Measurements from ENCODE around the gene SURF1.
"Not testable (repeated sequence)": the region's sequence is repeated elsewhere in the genome, so short reads cannot be mapped to it uniquely, and the experiment has no call there.

DNA sequence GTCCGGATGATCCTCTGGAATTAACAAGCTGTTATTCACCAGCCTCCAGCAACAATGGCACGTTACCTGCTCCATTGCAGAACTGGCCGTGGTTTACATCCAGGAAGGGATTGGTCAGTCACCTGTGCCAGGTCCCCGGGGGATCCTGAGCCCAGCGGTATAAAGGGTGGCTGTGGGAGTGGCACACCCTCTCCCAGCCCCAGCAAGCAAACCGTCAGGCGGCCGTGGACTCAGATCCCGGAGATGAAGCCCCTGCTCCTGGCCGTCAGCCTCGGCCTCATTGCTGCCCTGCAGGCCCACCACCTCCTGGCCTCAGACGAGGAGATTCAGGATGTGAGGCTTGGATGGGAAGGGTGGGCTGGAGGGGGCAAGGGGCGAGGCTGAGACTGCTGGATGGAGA is 38.7 kb downstream of the SURF1 start:
- TF ChIP-seq CTCF (IDR thresholded peaks at IDR 0.05; ENCODE audit: insufficient read depth, low read length, poor library complexity, severe bottlenecking); EZH2phosphoT487 (conservative IDR thresholded peaks at IDR 0.05; ENCODE audit: low read length): not testable (repeated sequence)
